GM18526 (cell line): Measurements from ENCODE around the gene MPV17L.

Experiments used
- POLR2A ChIP-seq: IDR thresholded peaks from 3 replicates; pipeline ENCODE4 v1.6.1; 2011; ENCODE audit not compliant: insufficient read length; ENCODE audit errors: extremely low read depth

MPV17L gene

GRCh38 chr16:15460601-15461000 is 65.0 kb downstream of the MPV17L start:
- TF ChIP-seq POLR2A = no peak

DNA sequence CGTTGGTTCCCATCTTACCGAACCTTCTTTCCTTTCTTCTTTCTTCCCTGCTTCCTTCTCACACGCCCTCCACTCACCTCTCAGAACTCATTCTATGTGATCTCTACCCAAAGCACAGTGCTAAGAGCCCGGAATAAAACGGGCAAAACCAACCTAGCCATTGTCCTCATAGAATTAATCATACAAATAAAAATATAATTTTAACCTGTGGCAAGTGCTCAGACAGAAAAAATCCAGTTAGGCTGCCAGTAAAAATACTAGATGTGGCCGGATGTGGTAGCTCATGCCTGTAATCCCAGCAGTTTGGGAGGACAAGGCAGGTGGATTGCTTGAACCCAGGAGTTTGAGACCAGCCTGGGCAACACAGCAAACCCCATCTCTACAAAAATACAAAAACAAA is 65.8 kb downstream of the MPV17L start:
- no peak for TF ChIP-seq POLR2A
